Liver (tissue), 9 donors: Measurements from ENCODE around the gene KCNQ1. TPM values are rescaled to one million over a fixed set of nuclear protein-coding genes. Genes with fewer than 3 reads are reported as not detected.

Source experiments
- DNase-seq: peaks from one replicate; pipeline ENCODE4 v3.0.0-alpha.2; 2017; ENCODE audit warnings: low spot score
- H3K27ac ChIP-seq, 2 donors: one replicate each; pipeline ENCODE4 v1.7.0; 2013; ENCODE audit warnings: inconsistent platforms in 2 of 2, low read length in 2 of 2, control low read depth in 1 of 2, low read depth in 1 of 2, mild to moderate bottlenecking in 1 of 2
- H3K27me3 ChIP-seq, 4 donors: one replicate each; pipeline versions ENCODE4 v1.6.1 to v1.7.0; 2013; ENCODE audit warnings: low read length in 3 of 4, inconsistent platforms in 1 of 4, mild to moderate bottlenecking in 1 of 4, moderate library complexity in 1 of 4; ENCODE audit not compliant: control insufficient read depth in 4 of 4, insufficient read depth in 4 of 4
- H3K36me3 ChIP-seq, 4 donors: one replicate each; pipeline versions ENCODE4 v1.6.1 to v1.7.0; 2013; ENCODE audit warnings: low read length in 3 of 4, mild to moderate bottlenecking in 3 of 4, low read depth in 1 of 4, moderate library complexity in 1 of 4; ENCODE audit not compliant: control insufficient read depth in 4 of 4, insufficient read depth in 3 of 4
- H3K4me1 ChIP-seq, 4 donors: one replicate each; pipeline versions ENCODE4 v1.6.1 to v1.7.0; 2013; ENCODE audit warnings: low read length in 3 of 4, mild to moderate bottlenecking in 3 of 4, moderate library complexity in 1 of 4; ENCODE audit not compliant: control insufficient read depth in 4 of 4, insufficient read depth in 4 of 4
- H3K4me3 ChIP-seq, 3 donors: one replicate each; pipeline versions ENCODE4 v1.6.1 to v1.7.0; 2013; ENCODE audit warnings: low read length in 3 of 3, control low read depth in 1 of 3, low read depth in 1 of 3, mild to moderate bottlenecking in 1 of 3
- H3K9ac ChIP-seq, 2 donors: one replicate each; pipeline ENCODE4 v1.7.0; 2013; ENCODE audit warnings: low read length in 2 of 2, mild to moderate bottlenecking in 2 of 2, moderate library complexity in 2 of 2, control low read depth in 1 of 2, low read depth in 1 of 2
- H3K9me3 ChIP-seq, 4 donors: one replicate each; pipeline versions ENCODE4 v1.6.1 to v1.7.0; 2013; ENCODE audit warnings: low read length in 3 of 4; ENCODE audit not compliant: control insufficient read depth in 4 of 4
- ATF3 ChIP-seq: IDR thresholded peaks from 2 replicates; pipeline ENCODE4 v1.6.1; 2016; ENCODE audit warnings: antibody characterized with exemption
- EGR1 ChIP-seq, 2 donors: IDR thresholded peaks; 2 replicates each; pipeline ENCODE4 v1.6.1; 2016 to 2018; ENCODE audit warnings: antibody characterized with exemption in 2 of 2, low read depth in 2 of 2
- FOXA1 ChIP-seq: IDR thresholded peaks from 2 replicates; pipeline ENCODE4 v1.6.1; 2016; ENCODE audit warnings: antibody characterized with exemption
- FOXA2 ChIP-seq: IDR thresholded peaks from 2 replicates; pipeline ENCODE4 v1.6.1; 2016; ENCODE audit warnings: antibody characterized with exemption
- GABPA ChIP-seq, 2 donors: IDR thresholded peaks in 1 of 2; conservative IDR thresholded peaks in 1 of 2; 2 replicates each; pipeline ENCODE4 v1.6.1; 2016; ENCODE audit warnings: antibody characterized with exemption in 2 of 2, mild to moderate bottlenecking in 1 of 2, moderate library complexity in 1 of 2
- HNF4A ChIP-seq, 2 donors: conservative IDR thresholded peaks; 2 replicates each; pipeline ENCODE4 v1.6.1; 2016; ENCODE audit warnings: antibody characterized with exemption in 2 of 2, mild to moderate bottlenecking in 2 of 2
- HNF4G ChIP-seq: IDR thresholded peaks from 2 replicates; pipeline ENCODE4 v1.6.1; 2016; ENCODE audit warnings: antibody characterized with exemption
- JUND ChIP-seq, 2 donors: IDR thresholded peaks; 2 replicates each; pipeline ENCODE4 v1.6.1; 2016; ENCODE audit warnings: antibody characterized with exemption in 2 of 2
- NR2F2 ChIP-seq: IDR thresholded peaks from 2 replicates; pipeline ENCODE4 v1.6.1; 2016; ENCODE audit warnings: antibody characterized with exemption
- RAD21 ChIP-seq, 2 donors: IDR thresholded peaks; 2 replicates each; pipeline ENCODE4 v1.6.1; 2016; ENCODE audit warnings: antibody characterized with exemption in 2 of 2, mild to moderate bottlenecking in 2 of 2
- REST ChIP-seq: IDR thresholded peaks from 2 replicates; pipeline ENCODE4 v1.6.1; 2016; ENCODE audit warnings: antibody characterized with exemption, mild to moderate bottlenecking
- RXRA ChIP-seq, 2 donors: IDR thresholded peaks; 2 replicates each; pipeline ENCODE4 v1.6.1; 2017 to 2018; ENCODE audit warnings: antibody characterized with exemption in 2 of 2, mild to moderate bottlenecking in 1 of 2
- SP1 ChIP-seq: IDR thresholded peaks from 2 replicates; pipeline ENCODE4 v1.6.1; 2018; ENCODE audit warnings: antibody characterized with exemption, mild to moderate bottlenecking
- TAF1 ChIP-seq: conservative IDR thresholded peaks from 2 replicates; pipeline ENCODE4 v1.6.1; 2016; ENCODE audit warnings: antibody characterized with exemption, mild to moderate bottlenecking
- YY1 ChIP-seq: IDR thresholded peaks from 2 replicates; pipeline ENCODE4 v1.6.1; 2016; ENCODE audit warnings: antibody characterized with exemption, mild to moderate bottlenecking
- WGBS: extraction: QIAGEN DNeasy Blood & Tissue Kit; methylation state at CpG from one replicate; pipeline ENCODE4 v1.1.7; 2013; 5-methylcytosine and 5-hydroxymethylcytosine counted together
- polyA plus RNA-seq, 2 donors: library from polyadenylated mRNA; stranded (reverse) in 1 of 2; unstranded in 1 of 2; fragments of 200-250 nt in 1 of 2; fragments of >200 nt in 1 of 2; fragmentation: Nextera tagmentation in 1 of 2; extraction: Ambion mirVana in 1 of 2; gene quantifications; one replicate each; pipeline versions ENCODE4 v1.2.1 to v1.2.3, GENCODE V29; 2013 to 2015
- total RNA-seq, 2 donors: library from RNA; depleted of rRNA; stranded (reverse); fragments of >200 nt; gene quantifications; one replicate each; pipeline ENCODE4 v1.2.3, GENCODE V29; 2014
- TF ChIP-seq, protein P1 (sequence below): IDR thresholded peaks from 2 replicates; pipeline ENCODE4 v1.6.1; 2016; ENCODE audit warnings: antibody characterized with exemption
- TF ChIP-seq, protein P2 (sequence below): IDR thresholded peaks from 2 replicates; pipeline ENCODE4 v1.6.1; 2016; ENCODE audit warnings: antibody characterized with exemption
- TF ChIP-seq, protein P3 (sequence below): fragments of 150-350 bp; IDR thresholded peaks from 2 replicates; pipeline ENCODE4 v1.5.1; 2017; ENCODE audit warnings: improper control_type of control experiment, low read depth, low read length; ENCODE audit not compliant: missing input control
- donor health status: healthy.
- donor health status: healthy.
- donor health status: healthy.
- donor health status: healthy.
- donor health status: healthy.

Gene KCNQ1
- total and polyA plus RNA-seq, 4 donors, result 0.31 to 2.2 (median 1.5) TPM

GRCh38 chr11:2704356-2704755 is 259.5 kb downstream of the KCNQ1 start:
- H3K4me3 ChIP-seq, result no peak overlapping the region
- TF ChIP-seq, protein P1, sequence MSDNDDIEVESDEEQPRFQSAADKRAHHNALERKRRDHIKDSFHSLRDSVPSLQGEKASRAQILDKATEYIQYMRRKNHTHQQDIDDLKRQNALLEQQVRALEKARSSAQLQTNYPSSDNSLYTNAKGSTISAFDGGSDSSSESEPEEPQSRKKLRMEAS, result no peak
- TF ChIP-seq GABPA (IDR thresholded peaks at IDR 0.05 in 1 of 2, conservative IDR thresholded peaks at IDR 0.05 in 1 of 2), result no peak
- peaks cover 0 to 10% (median 2%) of the 10 kb centered on the region in 4 donors for H3K4me1 ChIP-seq
- H3K36me3 ChIP-seq, result no peaks in the 10 kb centered on the region
- DNase-seq, result no peak
- H3K9me3 ChIP-seq, result peaks cover 0 to 3% (median 0%) of the 10 kb centered on the region in 4 donors
- H3K27me3 ChIP-seq, result no peaks in the 10 kb centered on the region
- H3K9ac ChIP-seq, result no peak overlapping the region
- 96% methylated on average over 6 of the region's 6 CpGs for WGBS
- no peak overlapping the region for H3K27ac ChIP-seq

DNA sequence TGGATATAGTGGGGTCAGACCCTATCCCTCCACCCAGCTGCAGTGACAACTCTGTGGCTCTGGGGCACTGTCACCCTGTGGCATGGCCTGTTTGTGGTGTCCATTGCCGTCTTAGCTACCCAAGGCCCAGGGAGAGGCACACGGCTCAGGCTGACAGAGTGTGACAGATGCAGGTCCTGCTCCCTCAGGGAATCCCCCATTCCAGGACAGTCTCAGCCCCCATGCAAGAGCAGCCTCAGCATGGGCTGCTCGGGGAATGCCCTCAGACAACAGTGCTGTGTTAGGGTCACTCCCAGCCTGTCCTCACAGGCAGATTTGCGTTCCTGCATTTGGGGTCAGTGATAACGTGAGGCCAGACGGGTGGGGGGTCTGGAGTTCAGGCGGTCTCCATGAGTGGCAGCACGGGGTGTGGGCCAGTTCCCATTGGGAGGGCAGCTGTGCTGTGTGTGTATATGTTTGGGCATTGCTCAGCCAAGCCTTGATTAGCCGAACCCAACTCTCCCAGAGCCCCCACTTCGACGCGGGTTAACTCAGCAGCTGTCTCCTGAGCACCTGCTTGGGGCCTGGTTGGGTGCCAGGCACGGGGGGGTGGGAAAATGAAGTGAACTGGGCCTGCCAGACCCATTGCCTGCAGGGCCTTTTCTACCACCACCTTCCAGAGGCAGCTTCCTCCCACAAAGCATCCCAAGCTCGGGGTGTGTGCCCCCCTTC is 260.2 kb downstream of the KCNQ1 start:
- H3K27me3 ChIP-seq, result no peaks in the 10 kb centered on the region
- no peak for DNase-seq
- H3K4me1 ChIP-seq, result peaks cover 0 to 10% (median 2%) of the 10 kb centered on the region in 4 donors
- WGBS, result 90% methylated on average over 14 of the region's 14 CpGs
- H3K4me3 ChIP-seq, result no peak overlapping the region
- peaks cover 0 to 3% (median 0%) of the 10 kb centered on the region in 4 donors for H3K9me3 ChIP-seq
- no peak overlapping the region for H3K9ac ChIP-seq
- TF ChIP-seq FOXA2 (no peak), HNF4G (no peak), FOXA1 (no peak), EGR1 (IDR thresholded peaks at IDR 0.05; ENCODE audit: low read depth in 2 of 2) (no peak), YY1 (no peak), REST (no peak), RAD21 (IDR thresholded peaks at IDR 0.05) (no peak), RXRA (IDR thresholded peaks at IDR 0.05) (no peak), TAF1 (no peak), GABPA (IDR thresholded peaks at IDR 0.05 in 1 of 2, conservative IDR thresholded peaks at IDR 0.05 in 1 of 2) (no peak), NR2F2 (no peak), SP1 (no peak), ATF3 (no peak), HNF4A (conservative IDR thresholded peaks at IDR 0.05) (no peak), JUND (IDR thresholded peaks at IDR 0.05) (no peak)
- TF ChIP-seq, protein P2, sequence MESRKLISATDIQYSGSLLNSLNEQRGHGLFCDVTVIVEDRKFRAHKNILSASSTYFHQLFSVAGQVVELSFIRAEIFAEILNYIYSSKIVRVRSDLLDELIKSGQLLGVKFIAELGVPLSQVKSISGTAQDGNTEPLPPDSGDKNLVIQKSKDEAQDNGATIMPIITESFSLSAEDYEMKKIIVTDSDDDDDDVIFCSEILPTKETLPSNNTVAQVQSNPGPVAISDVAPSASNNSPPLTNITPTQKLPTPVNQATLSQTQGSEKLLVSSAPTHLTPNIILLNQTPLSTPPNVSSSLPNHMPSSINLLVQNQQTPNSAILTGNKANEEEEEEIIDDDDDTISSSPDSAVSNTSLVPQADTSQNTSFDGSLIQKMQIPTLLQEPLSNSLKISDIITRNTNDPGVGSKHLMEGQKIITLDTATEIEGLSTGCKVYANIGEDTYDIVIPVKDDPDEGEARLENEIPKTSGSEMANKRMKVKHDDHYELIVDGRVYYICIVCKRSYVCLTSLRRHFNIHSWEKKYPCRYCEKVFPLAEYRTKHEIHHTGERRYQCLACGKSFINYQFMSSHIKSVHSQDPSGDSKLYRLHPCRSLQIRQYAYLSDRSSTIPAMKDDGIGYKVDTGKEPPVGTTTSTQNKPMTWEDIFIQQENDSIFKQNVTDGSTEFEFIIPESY, result no peak
- TF ChIP-seq, protein P3, sequence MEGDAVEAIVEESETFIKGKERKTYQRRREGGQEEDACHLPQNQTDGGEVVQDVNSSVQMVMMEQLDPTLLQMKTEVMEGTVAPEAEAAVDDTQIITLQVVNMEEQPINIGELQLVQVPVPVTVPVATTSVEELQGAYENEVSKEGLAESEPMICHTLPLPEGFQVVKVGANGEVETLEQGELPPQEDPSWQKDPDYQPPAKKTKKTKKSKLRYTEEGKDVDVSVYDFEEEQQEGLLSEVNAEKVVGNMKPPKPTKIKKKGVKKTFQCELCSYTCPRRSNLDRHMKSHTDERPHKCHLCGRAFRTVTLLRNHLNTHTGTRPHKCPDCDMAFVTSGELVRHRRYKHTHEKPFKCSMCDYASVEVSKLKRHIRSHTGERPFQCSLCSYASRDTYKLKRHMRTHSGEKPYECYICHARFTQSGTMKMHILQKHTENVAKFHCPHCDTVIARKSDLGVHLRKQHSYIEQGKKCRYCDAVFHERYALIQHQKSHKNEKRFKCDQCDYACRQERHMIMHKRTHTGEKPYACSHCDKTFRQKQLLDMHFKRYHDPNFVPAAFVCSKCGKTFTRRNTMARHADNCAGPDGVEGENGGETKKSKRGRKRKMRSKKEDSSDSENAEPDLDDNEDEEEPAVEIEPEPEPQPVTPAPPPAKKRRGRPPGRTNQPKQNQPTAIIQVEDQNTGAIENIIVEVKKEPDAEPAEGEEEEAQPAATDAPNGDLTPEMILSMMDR, result no peak
- TF ChIP-seq, protein P1, result no peak
- H3K36me3 ChIP-seq, result no peaks in the 10 kb centered on the region
- no peak overlapping the region for H3K27ac ChIP-seq
